Activated CD8-positive, alpha-beta memory T cell treated with anti-CD3 and anti-CD28 coated beads for 48 hours (primary cell): Measurements from ENCODE around the gene CXADR.

Experiments used
- DNase-seq, 3 experiments: peaks; one replicate each; pipeline ENCODE4 v3.0.0-alpha.2; 2020; ENCODE audit warnings: low read depth in 2 of 3, low spot score in 2 of 3

CXADR gene

DNA sequence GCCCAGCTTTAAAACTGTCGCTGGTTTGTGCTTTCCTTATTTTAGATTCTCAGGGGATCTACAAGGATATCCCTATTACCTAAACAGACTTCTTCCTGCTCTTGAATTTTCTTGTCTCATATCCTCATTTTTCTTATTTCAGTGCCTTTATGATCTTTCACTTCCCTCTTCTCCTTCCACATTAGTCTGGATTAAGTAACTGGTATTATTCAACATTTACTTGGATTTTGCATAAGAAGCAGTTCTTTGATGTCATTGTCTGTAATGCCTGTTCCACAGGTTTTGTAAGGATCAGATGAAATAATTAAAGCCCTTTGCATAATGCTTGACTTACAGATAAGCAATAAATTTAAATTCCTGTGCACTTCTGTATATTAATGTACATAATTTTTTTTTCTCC is 26.5 kb downstream of the CXADR start:
- DNase-seq = no peak

DNA sequence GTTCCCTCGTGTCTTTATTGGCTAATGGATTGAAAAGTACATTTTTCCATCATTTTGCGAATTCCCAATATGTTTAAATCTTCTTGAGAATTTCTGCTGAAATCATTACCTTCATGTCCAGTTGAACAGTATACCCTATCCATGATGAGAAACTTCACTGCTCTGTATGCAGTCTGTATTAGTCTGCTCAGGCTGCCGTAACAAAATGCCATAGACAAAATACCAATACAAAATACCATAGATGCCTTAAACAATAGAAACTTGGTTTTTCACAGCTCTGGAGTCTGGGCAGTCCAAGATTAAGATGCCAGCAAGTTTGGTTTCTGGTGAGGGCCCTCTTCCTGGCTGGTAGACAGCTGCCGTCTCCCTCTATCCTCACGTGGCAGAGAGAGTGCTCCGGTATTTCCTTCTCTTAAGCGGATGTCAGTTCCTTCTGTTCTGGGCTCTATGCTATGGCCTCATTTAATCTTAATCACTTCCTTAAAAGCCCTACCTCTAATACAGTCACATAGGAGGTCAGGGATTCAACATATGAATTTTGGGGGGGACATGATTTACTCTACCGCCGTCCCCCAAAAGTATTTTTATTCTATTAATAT is 27.0 kb downstream of the CXADR start:
- no peak for DNase-seq

DNA sequence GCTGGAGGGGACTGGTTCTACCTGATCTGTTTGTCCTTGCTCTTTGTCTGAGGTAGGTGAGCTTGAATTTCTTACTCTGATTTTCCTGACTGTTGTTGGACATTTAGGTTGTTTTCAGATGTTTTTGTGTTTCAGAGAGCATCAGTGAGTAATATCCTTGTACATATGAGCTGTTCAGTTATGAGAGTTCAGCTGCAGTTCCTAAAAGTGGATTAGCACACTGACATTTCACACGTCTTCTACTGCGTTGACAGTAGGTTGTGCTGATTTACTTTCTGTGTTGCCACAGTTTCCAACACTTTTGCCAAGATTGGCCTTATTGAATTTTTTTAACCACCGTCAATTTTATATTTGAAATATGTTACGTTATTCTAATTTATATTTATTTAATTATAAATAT is 27.7 kb downstream of the CXADR start:
- DNase-seq = no peak

GRCh38 chr21:17542371-17543011 is 29.6 kb downstream of the CXADR start:
- no peak for DNase-seq

- DNase-seq = no peak
These were observed 32.2 kb downstream of the CXADR start for GRCh38 chr21:17545007-17545406.

DNA sequence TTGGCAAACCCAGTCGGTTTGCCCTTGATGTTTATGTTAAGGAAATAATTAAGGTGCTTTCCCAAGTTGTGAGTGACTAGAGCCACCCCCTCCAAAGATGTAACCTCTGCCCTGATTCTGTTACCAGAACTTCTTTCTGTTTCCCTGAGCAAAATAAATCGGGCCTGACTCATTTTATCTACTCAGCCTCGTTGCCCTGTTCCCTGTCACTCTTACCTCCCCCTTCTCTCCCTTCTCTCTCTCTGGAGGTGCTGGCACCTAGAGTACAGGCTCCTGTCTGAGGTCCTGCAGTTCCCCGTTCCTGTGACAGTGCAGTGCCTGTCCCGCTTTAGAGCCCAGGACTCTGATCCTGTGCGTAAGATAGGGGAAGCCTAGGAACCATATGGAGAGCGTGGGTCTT is 35.4 kb downstream of the CXADR start:
- DNase-seq = no peak

DNA sequence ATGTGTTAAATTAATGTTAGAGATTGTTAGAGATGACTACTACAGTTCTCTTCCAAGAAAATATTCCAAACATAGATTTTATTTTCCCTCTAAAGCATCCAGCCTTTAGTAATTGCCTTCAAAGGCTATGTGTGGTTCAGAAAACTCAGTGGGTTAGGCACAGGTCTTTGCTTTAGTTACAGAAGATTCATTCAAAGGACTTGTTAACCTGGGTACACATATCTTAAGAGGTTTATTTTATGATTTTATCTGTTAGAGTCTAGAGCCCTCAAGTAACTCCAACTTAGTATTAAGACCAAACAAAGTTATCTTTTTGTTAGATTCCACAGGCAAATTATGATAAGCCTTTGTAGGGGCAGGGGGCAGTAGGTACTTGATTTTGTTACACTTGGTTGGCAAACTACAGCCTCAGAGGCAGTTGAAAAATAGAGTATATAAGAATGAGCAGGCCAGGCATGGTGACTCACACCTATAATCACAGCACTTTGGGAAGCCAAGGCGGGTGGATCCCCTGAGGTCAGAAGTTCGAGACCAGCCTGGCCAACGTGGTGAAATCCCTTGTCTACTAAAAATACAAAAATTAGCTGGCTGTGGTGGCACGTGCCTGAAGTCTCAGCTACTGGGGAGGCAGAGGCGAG is 37.9 kb downstream of the CXADR start:
- no peak for DNase-seq

DNA sequence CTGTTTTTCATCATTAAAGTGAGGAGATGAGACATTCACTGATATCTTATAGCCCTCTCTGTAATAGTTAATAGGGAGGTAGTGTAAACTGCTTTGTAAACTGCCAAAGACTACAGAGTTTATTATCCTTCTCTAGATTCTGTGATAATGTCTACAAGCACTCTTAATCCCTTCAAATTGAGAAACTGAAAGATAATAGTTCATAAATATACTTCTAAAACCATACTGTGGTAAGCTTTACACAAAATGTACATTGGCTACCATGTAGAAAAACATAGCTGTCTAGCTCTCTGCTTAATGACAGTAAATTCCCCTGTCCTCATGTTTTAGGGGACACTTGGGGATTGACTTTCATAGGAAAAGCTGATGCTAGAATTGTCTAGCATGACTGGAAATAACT is 39.6 kb downstream of the CXADR start:
- no peak for DNase-seq

- no peak for DNase-seq
These were observed 41.3 kb downstream of the CXADR start for GRCh38 chr21:17554120-17554519.

- DNase-seq = no peak
These were observed 42.0 kb downstream of the CXADR start for GRCh38 chr21:17554679-17555465.

DNA sequence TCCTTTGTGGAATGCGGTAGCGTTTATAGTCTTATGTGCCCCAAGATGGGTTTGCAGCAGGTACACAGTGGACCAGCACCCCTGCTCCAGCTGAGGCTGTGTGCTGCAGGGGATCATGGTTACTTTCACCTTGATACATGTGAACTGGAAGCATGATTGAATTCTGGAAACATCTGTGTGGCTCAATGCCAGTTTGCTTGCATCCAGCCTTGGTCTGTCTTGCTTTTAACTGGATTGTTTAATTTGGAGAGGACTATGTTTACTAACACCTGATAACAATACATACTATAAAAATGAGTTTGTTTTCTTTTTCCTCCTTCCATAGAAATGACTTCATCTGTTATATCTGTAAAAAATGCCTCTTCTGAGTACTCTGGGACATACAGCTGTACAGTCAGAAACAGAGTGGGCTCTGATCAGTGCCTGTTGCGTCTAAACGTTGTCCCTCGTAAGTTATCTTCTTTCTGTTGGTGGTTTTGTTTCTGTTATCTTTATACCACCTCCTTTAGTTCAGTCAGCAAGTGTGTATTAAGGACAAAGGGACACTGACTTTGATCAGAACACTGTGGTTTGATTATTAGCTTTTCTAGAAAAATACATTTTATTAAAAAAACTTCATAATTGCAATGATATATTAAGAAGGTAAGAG is 47.7 kb downstream of the CXADR start:
- DNase-seq = no peak

DNA sequence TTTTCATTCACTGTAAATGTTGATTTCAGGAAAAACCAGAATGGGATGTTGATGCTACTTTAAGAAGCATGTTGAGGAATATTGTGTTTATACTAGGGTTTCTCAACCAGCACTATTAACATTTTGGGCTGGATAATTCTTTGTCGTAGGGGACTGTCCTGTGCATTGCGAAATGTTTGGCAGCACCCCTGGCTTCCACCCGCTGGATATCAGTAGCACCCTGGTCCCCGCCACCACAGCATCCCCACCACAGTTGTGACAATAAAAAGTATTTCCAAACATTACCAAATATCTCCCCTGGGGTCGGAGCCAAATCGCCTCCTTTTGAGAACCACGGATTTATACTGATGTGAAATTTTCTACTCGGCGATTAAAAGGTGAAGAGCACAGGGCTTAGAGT is 57.9 kb downstream of the CXADR start:
- DNase-seq = no peak

GRCh38 chr21:17572431-17572830 is 59.6 kb downstream of the CXADR start:
- no peak for DNase-seq

GRCh38 chr21:17575076-17575475 is 62.2 kb downstream of the CXADR start:
- DNase-seq = no peak

- DNase-seq = no peak
These were observed 63.4 kb downstream of the CXADR start for GRCh38 chr21:17576080-17576835.

- DNase-seq = no peak
These were observed 64.9 kb downstream of the CXADR start for GRCh38 chr21:17577701-17578100.

GRCh38 chr21:17578162-17578561 is 65.3 kb downstream of the CXADR start:
- DNase-seq = no peak

DNA sequence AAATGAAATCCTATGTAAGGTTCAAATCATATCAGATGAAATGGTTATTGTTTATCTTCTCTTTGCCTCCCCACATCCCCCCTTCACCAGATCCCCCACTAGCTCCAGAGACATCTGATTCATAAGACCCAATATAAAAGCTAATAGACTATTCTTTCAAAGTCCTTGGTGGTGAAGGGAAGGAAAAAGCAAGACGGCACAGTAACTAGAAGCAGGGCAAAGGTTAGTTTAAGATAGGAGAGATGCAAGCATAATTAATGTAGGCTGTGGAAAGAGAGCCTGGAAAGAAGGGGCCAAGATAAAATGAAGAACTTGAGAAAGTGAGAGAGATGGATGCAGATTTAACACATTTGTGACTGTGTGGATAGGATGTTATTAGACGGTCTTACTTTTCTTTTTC is 66.0 kb downstream of the CXADR start:
- DNase-seq = no peak

GRCh38 chr21:17580319-17580718 is 67.5 kb downstream of the CXADR start:
- no peak for DNase-seq

- no peak for DNase-seq
These were observed 71.1 kb downstream of the CXADR start for GRCh38 chr21:17583898-17584297.
